Small intestine (tissue), 7 donors: ENCODE measurements around the gene HPRT1. TPM values are rescaled to one million over a fixed set of nuclear protein-coding genes. Genes with fewer than 3 reads are reported as not detected.

Source experiments
- DNase-seq, 2 donors: peaks; one replicate each; pipeline versions ENCODE4 v3.0.0 to v3.0.0-alpha.2; 2013
- FAIRE-seq: peaks from 2 replicates; lab custom pipeline; 2012; peaks lifted over from hg19 to GRCh38; lab: Jason Lieb, UNC
- H3K27ac ChIP-seq, 3 donors: one replicate each; pipeline ENCODE4 v1.5.1; 2013; ENCODE audit warnings: low read length in 2 of 3, mild to moderate bottlenecking in 2 of 3, control low read depth in 1 of 3, inconsistent platforms in 1 of 3, low read depth in 1 of 3, moderate library complexity in 1 of 3
- H3K27me3 ChIP-seq, 3 donors: one replicate each; pipeline ENCODE4 v1.6.1; 2013; ENCODE audit warnings: low read length in 3 of 3, inconsistent platforms in 1 of 3; ENCODE audit not compliant: control insufficient read depth in 3 of 3, insufficient read depth in 3 of 3
- H3K36me3 ChIP-seq, 3 donors: one replicate each; pipeline ENCODE4 v1.6.1; 2013; ENCODE audit warnings: low read length in 3 of 3, inconsistent platforms in 1 of 3, low read depth in 1 of 3, mild to moderate bottlenecking in 1 of 3, moderate library complexity in 1 of 3; ENCODE audit not compliant: control insufficient read depth in 3 of 3, insufficient read depth in 2 of 3
- H3K4me1 ChIP-seq, 3 donors: one replicate each; pipeline ENCODE4 v1.6.1; 2013; ENCODE audit warnings: low read length in 2 of 3, inconsistent platforms in 1 of 3, low read depth in 1 of 3, mild to moderate bottlenecking in 1 of 3, moderate library complexity in 1 of 3; ENCODE audit not compliant: control insufficient read depth in 3 of 3, insufficient read depth in 2 of 3
- H3K4me3 ChIP-seq, 3 donors: one replicate each; pipeline ENCODE4 v1.5.1; 2013; ENCODE audit warnings: low read length in 3 of 3, control low read depth in 1 of 3, inconsistent platforms in 1 of 3, low read depth in 1 of 3, mild to moderate bottlenecking in 1 of 3, moderate library complexity in 1 of 3
- H3K9me3 ChIP-seq, 2 donors: one replicate each; pipeline ENCODE4 v1.6.1; 2013; ENCODE audit warnings: low read depth in 1 of 2, low read length in 1 of 2; ENCODE audit not compliant: control insufficient read depth in 2 of 2, insufficient read depth in 1 of 2
- WGBS, 3 donors: extraction: QIAGEN DNeasy Blood & Tissue Kit; methylation state at CpG; one replicate each; pipeline ENCODE4 v1.1.7; 2013; 5-methylcytosine and 5-hydroxymethylcytosine counted together
- polyA plus RNA-seq, 4 donors: library from polyadenylated mRNA; stranded (reverse) in 3 of 4; unstranded in 1 of 4; fragments of 200-250 nt in 3 of 4; fragments of 120-200 nt in 1 of 4; gene quantifications; one replicate each; pipeline versions ENCODE4 v1.2.1 to v1.2.3, GENCODE V29; 2013
- donor health status: healthy with polysubstance abuse.
- donor health status: control.
- donor health status: control.
- donor health status: Bipolar disorder and iron deficiency.
- donor health status: healthy.

Gene HPRT1
- polyA plus RNA-seq, 4 donors: 24.3 to 57.8 (median 29.5) TPM

DNA sequence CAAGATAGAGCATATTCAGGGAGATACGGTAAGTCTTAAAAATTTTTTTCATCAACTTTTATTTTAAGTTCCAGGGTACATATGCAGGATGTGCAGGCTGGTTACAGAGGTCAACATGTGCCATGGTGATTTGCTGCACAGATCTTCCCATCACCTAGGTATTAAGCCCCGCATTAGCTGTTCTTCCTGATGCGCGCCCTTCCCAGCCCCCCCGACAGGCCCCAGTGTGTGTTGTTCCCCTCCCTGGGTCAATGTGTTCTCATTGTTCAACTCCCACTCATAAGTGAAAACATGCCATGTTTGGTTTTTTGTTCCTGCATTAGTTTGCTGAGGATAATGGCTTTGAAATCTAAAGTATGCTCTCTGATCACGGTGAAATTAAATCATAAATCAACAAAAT, 64.2 kb downstream of the HPRT1 start:
- FAIRE-seq: no peak
- WGBS, 3 donors: 92 to 96% (median 95%) methylated on average over 6 of the region's 6 CpGs
- no peak overlapping the region for H3K4me3 ChIP-seq

GRCh38 chrX:134525086-134525792, 65.3 kb downstream of the HPRT1 start:
- Histone ChIP-seq H3K4me1 (peaks cover 0 to 6% (median 0%) of the 10 kb centered on the region in 3 donors), H3K4me3 (no peak overlapping the region), H3K27ac (no peak overlapping the region), H3K36me3 (no peaks in the 10 kb centered on the region), H3K9me3 (no peaks in the 10 kb centered on the region), H3K27me3 (no peaks in the 10 kb centered on the region)
- WGBS, 3 donors: 82 to 90% (median 86%) methylated on average over 15 of the region's 15 CpGs
- FAIRE-seq: no peak
- no peak for DNase-seq

More for the DNA sequence above, 64.2 kb downstream of the HPRT1 start:
- no peak overlapping the region for H3K27ac ChIP-seq
- no peak for DNase-seq
- no peaks in the 10 kb centered on the region for H3K9me3 ChIP-seq
- H3K27me3 ChIP-seq: no peaks in the 10 kb centered on the region
- peaks cover 0 to 6% (median 0%) of the 10 kb centered on the region in 3 donors for H3K4me1 ChIP-seq
- no peaks in the 10 kb centered on the region for H3K36me3 ChIP-seq

GRCh38 chrX:134526399-134526798, 66.4 kb downstream of the HPRT1 start:
- H3K36me3 ChIP-seq: no peaks in the 10 kb centered on the region
- no peak for DNase-seq
- H3K27me3 ChIP-seq: no peaks in the 10 kb centered on the region
- FAIRE-seq: no peak
- peaks cover 0 to 6% (median 0%) of the 10 kb centered on the region in 3 donors for H3K4me1 ChIP-seq
- no peak overlapping the region for H3K27ac ChIP-seq
- 85 to 97% (median 93%) methylated on average over 5 of the region's 5 CpGs for WGBS, 3 donors
- no peaks in the 10 kb centered on the region for H3K9me3 ChIP-seq
- H3K4me3 ChIP-seq: no peak overlapping the region

- 18 to 25% (median 24%) methylated on average over 3 of the region's 3 CpGs for WGBS, 3 donors
- no peak overlapping the region for H3K4me3 ChIP-seq
- H3K4me1 ChIP-seq: no peaks in the 10 kb centered on the region
- H3K27me3 ChIP-seq: no peaks in the 10 kb centered on the region
- no peaks in the 10 kb centered on the region for H3K9me3 ChIP-seq
- no peaks in the 10 kb centered on the region for H3K36me3 ChIP-seq
- no peak overlapping the region for H3K27ac ChIP-seq
- FAIRE-seq: no peak
- peak in 1 of 2 donors; percentile 40 for DNase-seq
These were observed 69.0 kb downstream of the HPRT1 start for GRCh38 chrX:134528960-134529359.

DNA sequence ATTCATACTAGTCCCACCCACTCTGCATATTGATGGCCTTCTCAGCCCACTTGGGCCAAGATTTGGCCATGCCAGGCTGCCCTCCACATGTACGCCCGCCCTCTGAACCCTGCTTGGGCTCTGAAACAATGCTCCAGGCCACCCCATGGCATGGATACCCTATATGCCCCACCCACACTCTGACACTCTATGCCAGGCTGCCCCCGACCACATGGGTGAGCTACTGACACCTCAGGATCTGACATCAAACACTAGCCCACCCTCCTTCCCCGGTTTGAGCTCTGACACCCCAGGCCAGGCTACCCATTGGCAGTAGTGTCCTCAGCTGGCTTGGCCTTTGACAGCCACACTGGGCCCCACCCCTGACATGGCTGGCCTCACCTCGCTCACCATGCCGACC, 69.5 kb downstream of the HPRT1 start:
- FAIRE-seq: no peak
- 89 to 95% (median 90%) methylated on average over 6 of the region's 6 CpGs for WGBS, 3 donors
- H3K4me1 ChIP-seq: no peaks in the 10 kb centered on the region

GRCh38 chrX:134530845-134531244, 70.9 kb downstream of the HPRT1 start:
- no peaks in the 10 kb centered on the region for H3K27me3 ChIP-seq
- 74 to 86% (median 81%) methylated on average over 7 of the region's 7 CpGs for WGBS, 3 donors

More for the DNA sequence above, 69.5 kb downstream of the HPRT1 start:
- H3K27ac ChIP-seq: no peak overlapping the region
- no peak for DNase-seq
- H3K4me3 ChIP-seq: no peak overlapping the region
- H3K36me3 ChIP-seq: no peaks in the 10 kb centered on the region
- H3K9me3 ChIP-seq: no peaks in the 10 kb centered on the region
- H3K27me3 ChIP-seq: no peaks in the 10 kb centered on the region

GRCh38 chrX:134533352-134533751, 73.4 kb downstream of the HPRT1 start:
- Histone ChIP-seq H3K36me3 (no peaks in the 10 kb centered on the region), H3K4me1 (peaks cover 0 to 9% (median 0%) of the 10 kb centered on the region in 3 donors), H3K27ac (no peak overlapping the region), H3K27me3 (no peaks in the 10 kb centered on the region), H3K4me3 (no peak overlapping the region), H3K9me3 (no peaks in the 10 kb centered on the region)
- 75 to 90% (median 86%) methylated on average over 9 of the region's 9 CpGs for WGBS, 3 donors
- FAIRE-seq (no peak), DNase-seq (no peak)

More at GRCh38 chrX:134530845-134531244, 70.9 kb downstream of the HPRT1 start:
- H3K4me3 ChIP-seq: no peak overlapping the region
- DNase-seq: no peak
- no peak for FAIRE-seq
- no peaks in the 10 kb centered on the region for H3K4me1 ChIP-seq
- H3K27ac ChIP-seq: no peak overlapping the region
- H3K36me3 ChIP-seq: no peaks in the 10 kb centered on the region
- H3K9me3 ChIP-seq: no peaks in the 10 kb centered on the region

- peaks cover 0 to 13% (median 0%) of the 10 kb centered on the region in 3 donors for H3K4me1 ChIP-seq
- no peaks in the 10 kb centered on the region for H3K9me3 ChIP-seq
- H3K4me3 ChIP-seq: no peak overlapping the region
- no peak for DNase-seq
- H3K27ac ChIP-seq: no peak overlapping the region
- H3K27me3 ChIP-seq: no peaks in the 10 kb centered on the region
- 71 to 85% (median 77%) methylated on average over 3 to 4 of the region's 4 CpGs for WGBS, 3 donors
- H3K36me3 ChIP-seq: no peaks in the 10 kb centered on the region
- FAIRE-seq: no peak
These were observed 74.0 kb downstream of the HPRT1 start for GRCh38 chrX:134533952-134534351.
